HCT116 (cell line): ENCODE results near the gene COL12A1. TPM values are rescaled to one million over a fixed set of nuclear protein-coding genes. Genes with fewer than 3 reads are reported as not detected.

Experiments
- ATAC-seq: fragments of 200-7000 bp; cut with Tn5 transposase; 2 replicates; pipeline ENCODE4 v1.9.1; 2020; ENCODE audit warnings: mild to moderate bottlenecking, moderate library complexity
- BruUV-seq: library from RNA; stranded (reverse); fragments of 400-500 nt; replicated peaks from 2 replicates; lab custom pipeline; 2021; lab: Mats Ljungman, UMichigan
- CTCF ChIA-PET: fragments of 300-600 bp; sonication (Branson Sonifier 250); formaldehyde crosslinking; loops from one replicate; lab custom pipeline; 2021; ENCODE audit warnings: antibody characterized with exemption; lab: Charles Lee
- POLR2A ChIA-PET: fragments of 300-600, 350-600 bp; sonication (Branson Sonifier 250); formaldehyde crosslinking; loops from one replicate; lab custom pipeline; 2021; ENCODE audit warnings: antibody characterized with exemption; lab: Charles Lee
- RAD21 ChIA-PET, 2 experiments: fragments of 300-600 bp; sonication (Branson Sonifier 250); formaldehyde crosslinking; loops; one replicate each; lab custom pipeline; 2023; ENCODE audit warnings: low total read pairs in 2 of 2; ENCODE audit not compliant: uncharacterized antibody in 2 of 2, unreplicated experiment in 2 of 2, low non-redundant PET in 1 of 2; lab: Charles Lee
- DNase-seq: peaks from one replicate; pipeline ENCODE4 v3.0.0-alpha.2; 2010; ENCODE audit warnings: low read depth, low spot score
- H2AFZ ChIP-seq: fragments of 200-600 bp; shearing (Covaris generic), sonication (generic); 2 replicates; pipeline ENCODE4 v1.6.1; 2017; ENCODE audit warnings: low read depth, mixed run types, mixed read lengths, antibody characterized with exemption, low read length; ENCODE audit not compliant: poor library complexity, severe bottlenecking
- H3K27ac ChIP-seq: 2 replicates; pipeline ENCODE4 v1.5.1; 2012; ENCODE audit warnings: low read depth, low read length
- H3K27me3 ChIP-seq: fragments of 200-600 bp; sonication (generic); 2 replicates; pipeline ENCODE4 v1.6.1; 2016; ENCODE audit warnings: mixed run types, low read length, mixed read lengths; ENCODE audit not compliant: insufficient read depth
- H3K36me3 ChIP-seq, 2 experiments: fragments of 200-500 bp in 1 of 2; fragments of 200-600 bp in 1 of 2; sonication (Bioruptor generic) in 1 of 2; sonication (generic) in 1 of 2; 2 replicates each; pipeline versions ENCODE4 v1.5.1 to v1.6.1; 2014 to 2016; ENCODE audit warnings: low read length in 2 of 2, inconsistent platforms in 1 of 2, mixed read lengths in 1 of 2, mixed run types in 1 of 2; ENCODE audit not compliant: insufficient read depth in 2 of 2, control insufficient read depth in 1 of 2
- H3K4me1 ChIP-seq, 2 experiments: fragments of 200-600 bp in 1 of 2; sonication (generic) in 1 of 2; 2 replicates each; pipeline versions ENCODE4 v1.5.1 to v1.6.1; 2012 to 2017; ENCODE audit warnings: low read length in 2 of 2, inconsistent platforms in 1 of 2, mild to moderate bottlenecking in 1 of 2, mixed read lengths in 1 of 2, mixed run types in 1 of 2, moderate library complexity in 1 of 2; ENCODE audit not compliant: insufficient read depth in 2 of 2, control insufficient read depth in 1 of 2
- H3K4me2 ChIP-seq: fragments of 200-600 bp; sonication (generic); 2 replicates; pipeline ENCODE4 v1.6.1; 2017; ENCODE audit warnings: mixed run types, low read length, mixed read lengths
- H3K4me3 ChIP-seq, 2 experiments: fragments of 200-600 bp in 1 of 2; sonication (generic) in 1 of 2; replicated peaks in 1 of 2; 2 replicates each; pipeline ENCODE4 v1.5.1; 2011 to 2016; ENCODE audit warnings: low read length in 2 of 2, control low read depth in 1 of 2, low read depth in 1 of 2, mild to moderate bottlenecking in 1 of 2, mixed read lengths in 1 of 2, mixed run types in 1 of 2
- H3K79me2 ChIP-seq: fragments of 200-600 bp; sonication (generic); 2 replicates; pipeline ENCODE4 v1.6.1; 2017; ENCODE audit warnings: mild to moderate bottlenecking, mixed run types, low read length, moderate library complexity, mixed read lengths; ENCODE audit not compliant: insufficient read depth
- H3K9ac ChIP-seq: fragments of 200-600 bp; sonication (generic); 2 replicates; pipeline ENCODE4 v1.6.1; 2016; ENCODE audit warnings: low read length, mixed read lengths
- H3K9me2 ChIP-seq: fragments of 200-600 bp; sonication (generic), shearing (Covaris generic); 2 replicates; pipeline ENCODE4 v1.6.1; 2017; ENCODE audit warnings: mixed run types, mild to moderate bottlenecking, moderate library complexity; ENCODE audit not compliant: insufficient read depth
- H3K9me3 ChIP-seq, 2 experiments: fragments of 200-500 bp in 1 of 2; fragments of 200-600 bp in 1 of 2; sonication (Bioruptor generic) in 1 of 2; sonication (generic) in 1 of 2; 2 replicates each; pipeline ENCODE4 v1.6.1; 2014 to 2017; ENCODE audit warnings: low read length in 2 of 2, mixed read lengths in 2 of 2, inconsistent platforms in 1 of 2, low read depth in 1 of 2, mild to moderate bottlenecking in 1 of 2, mixed run types in 1 of 2, moderate library complexity in 1 of 2; ENCODE audit not compliant: control insufficient read depth in 1 of 2, insufficient read depth in 1 of 2
- H4K20me1 ChIP-seq: fragments of 200-600 bp; sonication (generic), shearing (Covaris generic); 2 replicates; pipeline ENCODE4 v1.6.1; 2017; ENCODE audit warnings: mixed run types, mild to moderate bottlenecking, moderate library complexity; ENCODE audit not compliant: insufficient read depth
- CEBPB ChIP-seq: IDR thresholded peaks from 2 replicates; pipeline ENCODE4 v1.6.1; 2012; ENCODE audit warnings: low read depth
- EZH2phosphoT487 ChIP-seq: fragments of 200-600 bp; IDR thresholded peaks from 2 replicates; pipeline ENCODE4 v1.6.1; 2018; ENCODE audit warnings: antibody characterized with exemption, borderline replicate concordance
- REST ChIP-seq: IDR thresholded peaks from 2 replicates; pipeline ENCODE4 v1.6.1; 2012; ENCODE audit warnings: low read depth
- SRF ChIP-seq: IDR thresholded peaks from 2 replicates; pipeline ENCODE4 v1.6.1; 2012; ENCODE audit warnings: low read depth
- ZNF274 ChIP-seq: fragments of 200-500 bp; sonication (Bioruptor generic); IDR thresholded peaks from 2 replicates; pipeline ENCODE4 v1.6.1; 2014; ENCODE audit warnings: mild to moderate bottlenecking, low read depth, low read length, inconsistent platforms
- intact Hi-C: fragments of 100-400 bp; cut with micrococcal nuclease; formaldehyde crosslinking; loops from 2 replicates; pipeline ENCODE4 v1.10.0; 2022
- total RNA-seq: library from RNA; stranded (reverse); gene quantifications from one replicate; pipeline ENCODE4 v1.2.1, GENCODE V29; 2021; ENCODE audit not compliant: unreplicated experiment
- TF ChIP-seq, protein P1 (sequence below), 3 experiments: fragments of 200-600 bp in 1 of 3; sonication (generic) in 1 of 3; IDR thresholded peaks in 2 of 3; conservative IDR thresholded peaks in 1 of 3; 2 replicates each; pipeline ENCODE4 v1.5.1; 2012 to 2017; ENCODE audit warnings: low read depth in 2 of 3, low read length in 2 of 3, antibody characterized with exemption in 1 of 3, borderline replicate concordance in 1 of 3, control low read depth in 1 of 3, mild to moderate bottlenecking in 1 of 3, mixed read lengths in 1 of 3, mixed run types in 1 of 3, moderate library complexity in 1 of 3; ENCODE audit not compliant: insufficient read depth in 1 of 3

Gene COL12A1
- total RNA-seq, 1 experiment from 2014 or later = 23.5 TPM

GRCh38 chr6:75126518-75126917, 79.3 kb downstream of the COL12A1 start (continued):
- TF ChIP-seq, protein P1, sequence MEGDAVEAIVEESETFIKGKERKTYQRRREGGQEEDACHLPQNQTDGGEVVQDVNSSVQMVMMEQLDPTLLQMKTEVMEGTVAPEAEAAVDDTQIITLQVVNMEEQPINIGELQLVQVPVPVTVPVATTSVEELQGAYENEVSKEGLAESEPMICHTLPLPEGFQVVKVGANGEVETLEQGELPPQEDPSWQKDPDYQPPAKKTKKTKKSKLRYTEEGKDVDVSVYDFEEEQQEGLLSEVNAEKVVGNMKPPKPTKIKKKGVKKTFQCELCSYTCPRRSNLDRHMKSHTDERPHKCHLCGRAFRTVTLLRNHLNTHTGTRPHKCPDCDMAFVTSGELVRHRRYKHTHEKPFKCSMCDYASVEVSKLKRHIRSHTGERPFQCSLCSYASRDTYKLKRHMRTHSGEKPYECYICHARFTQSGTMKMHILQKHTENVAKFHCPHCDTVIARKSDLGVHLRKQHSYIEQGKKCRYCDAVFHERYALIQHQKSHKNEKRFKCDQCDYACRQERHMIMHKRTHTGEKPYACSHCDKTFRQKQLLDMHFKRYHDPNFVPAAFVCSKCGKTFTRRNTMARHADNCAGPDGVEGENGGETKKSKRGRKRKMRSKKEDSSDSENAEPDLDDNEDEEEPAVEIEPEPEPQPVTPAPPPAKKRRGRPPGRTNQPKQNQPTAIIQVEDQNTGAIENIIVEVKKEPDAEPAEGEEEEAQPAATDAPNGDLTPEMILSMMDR (IDR thresholded peaks at IDR 0.05 in 2 of 3, conservative IDR thresholded peaks at IDR 0.05 in 1 of 3; ENCODE audit: borderline replicate concordance in 1 of 3, insufficient read depth in 1 of 3, low read depth in 2 of 3, low read length in 2 of 3) = no peak
- TF ChIP-seq, all 23 proteins: peak for 0

DNA sequence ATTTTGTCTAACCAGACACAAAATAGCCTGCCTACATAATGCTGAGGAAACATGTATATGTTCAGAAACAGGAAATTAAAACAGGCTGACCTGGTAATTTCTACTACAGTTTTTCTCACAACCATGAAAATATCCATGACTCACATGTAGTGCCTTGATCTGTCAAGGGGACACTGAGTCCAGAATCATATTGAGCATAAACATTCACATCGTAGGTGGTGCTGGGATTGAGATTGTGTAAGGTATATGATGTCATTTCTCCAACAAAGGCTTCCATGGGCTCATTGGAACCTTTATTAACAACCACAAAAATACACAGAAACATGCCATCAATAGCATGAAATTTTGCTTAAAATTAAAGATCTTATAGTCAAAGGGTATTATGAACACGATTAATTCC, 80.9 kb downstream of the COL12A1 start:
- BruUV-seq = no TSS peak

More for the DNA sequence above, 80.9 kb downstream of the COL12A1 start:
- CTCF ChIA-PET = no interaction called here
- DNase-seq (no peak), ATAC-seq (no peak)
- RAD21 ChIA-PET = no interaction called here
- H3K27ac ChIP-seq = no peak overlapping the region
- no peak overlapping the region for H3K4me3 ChIP-seq
- intact Hi-C loops = no loop called here
- POLR2A ChIA-PET = no interaction called here
- H3K4me2 ChIP-seq = no peak overlapping the region
- no peaks in the 10 kb centered on the region for H3K9me3 ChIP-seq
- no peak for TF ChIP-seq REST
- TF ChIP-seq ZNF274 = no peak
- no peak for TF ChIP-seq CEBPB
- no peak for TF ChIP-seq SRF
- TF ChIP-seq EZH2phosphoT487 = no peak
- peaks cover 0 to 18% of the 10 kb centered on the region in 2 experiments; a peak in 1 of 4 replicates for H3K36me3 ChIP-seq
- H3K27me3 ChIP-seq = no peaks in the 10 kb centered on the region
- no peaks in the 10 kb centered on the region for H3K4me1 ChIP-seq
- H4K20me1 ChIP-seq = no peaks in the 10 kb centered on the region
- no peaks in the 10 kb centered on the region for H3K9me2 ChIP-seq
- no peak overlapping the region for H2AFZ ChIP-seq
- no peaks in the 10 kb centered on the region for H3K79me2 ChIP-seq
- H3K9ac ChIP-seq = no peak overlapping the region
